GM04503 (cell line): ENCODE data around the gene SYT9.

Experiments used
- DNase-seq: peaks from one replicate; pipeline ENCODE4 v3.0.0-alpha.2; 2012; ENCODE audit warnings: low read depth

SYT9 gene

GRCh38 chr11:7251836-7252682 is at the start of gene SYT9:
SYT9 (plus strand) TSS chr11:7251904; CDS start chr11:7252187, 283 bp downstream.
- DNase-seq, result no peak

GRCh38 chr11:7202412-7202811 is 49.3 kb upstream of the SYT9 start:
- no peak for DNase-seq

- DNase-seq, result no peak
These were observed 46.9 kb upstream of the SYT9 start for GRCh38 chr11:7204778-7205177.

GRCh38 chr11:7208391-7208790 is 43.3 kb upstream of the SYT9 start:
- DNase-seq, result no peak

GRCh38 chr11:7219491-7219890 is 32.2 kb upstream of the SYT9 start:
- no peak for DNase-seq

GRCh38 chr11:7220636-7221035 is 31.1 kb upstream of the SYT9 start:
- DNase-seq, result no peak

- no peak for DNase-seq
These were observed 29.1 kb upstream of the SYT9 start for GRCh38 chr11:7222619-7223018.

GRCh38 chr11:7239877-7240276 is 11.8 kb upstream of the SYT9 start:
- no peak for DNase-seq

- DNase-seq, result no peak
These were observed 6.4 kb upstream of the SYT9 start for GRCh38 chr11:7245341-7245740.

- no peak for DNase-seq
These were observed 5.5 kb upstream of the SYT9 start for GRCh38 chr11:7246179-7246578.

- DNase-seq, result no peak
These were observed 1.5 kb upstream of the SYT9 start for GRCh38 chr11:7250166-7250565.

GRCh38 chr11:7251487-7251835 is 243 bp upstream of the SYT9 start:
- DNase-seq, result no peak

- no peak for DNase-seq
These were observed 1.0 kb downstream of the SYT9 start for GRCh38 chr11:7252683-7253213.

GRCh38 chr11:7253800-7254199 is 2.1 kb downstream of the SYT9 start:
- no peak for DNase-seq

- DNase-seq, result no peak
These were observed 3.1 kb downstream of the SYT9 start for GRCh38 chr11:7254731-7255291.

GRCh38 chr11:7256943-7257342 is 5.2 kb downstream of the SYT9 start:
- no peak for DNase-seq

GRCh38 chr11:7257724-7258123 is 6.0 kb downstream of the SYT9 start:
- no peak for DNase-seq

- no peak for DNase-seq
These were observed 9.9 kb downstream of the SYT9 start for GRCh38 chr11:7261578-7261977.

- no peak for DNase-seq
These were observed 11.0 kb downstream of the SYT9 start for GRCh38 chr11:7262672-7263071.

- no peak for DNase-seq
These were observed 12.1 kb downstream of the SYT9 start for GRCh38 chr11:7263842-7264241.

GRCh38 chr11:7268758-7269157 is 17.1 kb downstream of the SYT9 start:
- no peak for DNase-seq

- DNase-seq, result no peak
These were observed 18.6 kb downstream of the SYT9 start for GRCh38 chr11:7270233-7270865.

- no peak for DNase-seq
These were observed 20.7 kb downstream of the SYT9 start for GRCh38 chr11:7272373-7272772.
